Heart left ventricle (tissue), 16 donors: ENCODE data around the gene PDCD7. TPM values are rescaled to one million over a fixed set of nuclear protein-coding genes. Genes with fewer than 3 reads are reported as not detected.

Experiments
- ATAC-seq, 4 donors: fragments of 200-7000 bp; cut with Tn5 transposase; one replicate each; pipeline ENCODE4 v1.9.1; 2020 to 2022; ENCODE audit warnings: moderate library complexity in 4 of 4, mild to moderate bottlenecking in 3 of 4, moderate number of reproducible peaks in 1 of 4
- DNase-seq, 5 donors: peaks; one replicate each; pipeline ENCODE4 v3.0.0-alpha.2; 2020
- H3K27ac ChIP-seq, 12 donors: fragments of 200-600 bp; sonication (generic) in 4 of 12; one replicate each; pipeline versions ENCODE4 v1.5.0 to v1.8.0; 2016 to 2022; ENCODE audit warnings: mild to moderate bottlenecking in 2 of 12
- H3K27me3 ChIP-seq, 9 donors: fragments of 200-600 bp; sonication (generic) in 2 of 9; one replicate each; pipeline versions ENCODE4 v1.5.1 to v1.8.0; 2016 to 2022; ENCODE audit warnings: mild to moderate bottlenecking in 3 of 9
- H3K36me3 ChIP-seq, 9 donors: fragments of 200-600 bp; sonication (generic) in 2 of 9; one replicate each; pipeline versions ENCODE4 v1.5.0 to v1.8.0; 2018 to 2022; ENCODE audit warnings: mild to moderate bottlenecking in 2 of 9
- H3K4me1 ChIP-seq, 12 donors: fragments of 200-600 bp; sonication (generic) in 4 of 12; one replicate each; pipeline versions ENCODE4 v1.5.0 to v1.8.0; 2016 to 2022; ENCODE audit warnings: mild to moderate bottlenecking in 3 of 12
- H3K4me3 ChIP-seq, 12 donors: fragments of 200-600 bp; sonication (generic) in 4 of 12; one replicate each; pipeline versions ENCODE4 v1.5.0 to v1.8.0; 2017 to 2022; ENCODE audit warnings: mild to moderate bottlenecking in 9 of 12, moderate library complexity in 4 of 12
- H3K9me3 ChIP-seq, 12 donors: fragments of 200-600 bp; sonication (generic) in 4 of 12; one replicate each; pipeline versions ENCODE4 v1.5.0 to v1.8.0; 2016 to 2022; ENCODE audit warnings: mild to moderate bottlenecking in 1 of 12
- CTCF ChIP-seq, 12 donors: fragments of 200-600 bp; sonication (generic) in 4 of 12; IDR thresholded peaks; one replicate each; pipeline versions ENCODE4 v1.5.0 to v1.8.0; 2018 to 2022; ENCODE audit warnings: antibody characterized with exemption in 12 of 12, mild to moderate bottlenecking in 5 of 12
- POLR2A ChIP-seq, 2 donors: fragments of 450-650 bp; IDR thresholded peaks; one replicate each; pipeline ENCODE4 v1.6.1; 2017; ENCODE audit warnings: antibody characterized with exemption in 2 of 2, mild to moderate bottlenecking in 2 of 2, moderate library complexity in 2 of 2
- WGBS, 4 donors: extraction: QIAGEN DNeasy Blood & Tissue Kit in 2 of 4; methylation state at CpG; one replicate each; pipeline versions ENCODE4 v1.1.5 to v1.1.7; 2013 to 2018; 5-methylcytosine and 5-hydroxymethylcytosine counted together
- intact Hi-C, 10 donors: fragments of 100-400 bp; cut with DNase I; formaldehyde crosslinking; loops; one replicate each; pipeline versions ENCODE4 v1.11.1 to v1.14.2; 2022
- polyA plus RNA-seq, 2 donors: library from polyadenylated mRNA; stranded (reverse); fragments of 200-250 nt; gene quantifications; one replicate each; pipeline ENCODE4 v1.2.3, GENCODE V29; 2013
- total RNA-seq, 9 donors: library from RNA; depleted of rRNA in 2 of 9; stranded (reverse); fragments of >200 nt in 2 of 9; fragmentation: NEBNext Ultra II Directional in 3 of 9; extraction: Animal tissue kit (Norgen Biotek cat#: 25700) in 3 of 9; gene quantifications; one replicate each; pipeline versions ENCODE4 v1.1.0 to v1.2.4, GENCODE V29; 2016 to 2023
- donor health status: ischemic (EF 13 %, LVEDD 7.1; RV severe dilation, severe dysfunction).
- donor health status: healthy with polysubstance abuse.
- donor health status: DM: no; HTN: yes; CAD: no.
- donor health status: DM: no; HTN: no; CAD: no.
- donor health status: ischemic (EF 25% LVEDD 6.9; RV normal size, moderate dysfunction).
- donor health status: ischemic (EF 25% LVEDD 5.7; RV mildly dilated, moderate dysfunction).
- donor health status: healthy.
- donor health status: DM: yes; HTN: yes; CAD: no.
- donor health status: ischemic (EF 35%, LVEDD 5.7; RV mildly dilated, moderate dysfunction).
- donor health status: nonischemic (EF 11% LVEDD 7.7; RV severe dilation, severe dysfunction).
- donor health status: DM: yes; HTN: yes; CAD: no.
- donor health status: PGD.
- donor health status: ischemic (EF 29% LVEDD 5.4; RV normal size, mild dysfunction).
- donor health status: nonischemic (EF 23%, LVEDD 6.1; RV moderate dilation, normal function).

The PDCD7 gene
- total and polyA plus RNA-seq, 11 donors, result 9.5 to 21.9 (median 13.7) TPM

GRCh38 chr15:65177901-65178300 is 44.3 kb upstream of the PDCD7 start:
- Histone ChIP-seq H3K36me3 (peaks cover 0 to 84% (median 74%) of the 10 kb centered on the region in 9 donors), H3K9me3 (no peaks in the 10 kb centered on the region), H3K4me1 (peaks cover 0 to 21% (median 8%) of the 10 kb centered on the region in 12 donors), H3K27ac (no peak overlapping the region), H3K27me3 (no peaks in the 10 kb centered on the region), H3K4me3 (no peak overlapping the region)
- TF ChIP-seq POLR2A (IDR thresholded peaks at IDR 0.05) (no peak), CTCF (IDR thresholded peaks at IDR 0.05) (no peak)
- intact Hi-C loops, result no loop called here
- no peak for ATAC-seq
- 68 to 73% (median 73%) methylated on average over 1 of the region's 1 CpG for WGBS, 4 donors
- no peak for DNase-seq

- H3K4me3 ChIP-seq, result no peak overlapping the region
- intact Hi-C loops, result no loop called here
- H3K27ac ChIP-seq, result no peak overlapping the region
- TF ChIP-seq CTCF (IDR thresholded peaks at IDR 0.05) (no peak), POLR2A (IDR thresholded peaks at IDR 0.05) (no peak)
- DNase-seq (no peak), ATAC-seq (no peak)
- no peaks in the 10 kb centered on the region for H3K9me3 ChIP-seq
- H3K27me3 ChIP-seq, result no peaks in the 10 kb centered on the region
- peaks cover 0 to 98% (median 93%) of the 10 kb centered on the region in 9 donors for H3K36me3 ChIP-seq
- H3K4me1 ChIP-seq, result peaks cover 0 to 5% (median 0%) of the 10 kb centered on the region in 12 donors
Measured at GRCh38 chr15:65176056-65176455, 42.4 kb upstream of the PDCD7 start.

GRCh38 chr15:65175511-65175910 is 41.9 kb upstream of the PDCD7 start:
- no peaks in the 10 kb centered on the region for H3K9me3 ChIP-seq
- H3K4me1 ChIP-seq, result peaks cover 0 to 5% (median 0%) of the 10 kb centered on the region in 12 donors
- TF ChIP-seq POLR2A (IDR thresholded peaks at IDR 0.05), result no peak
- TF ChIP-seq CTCF (IDR thresholded peaks at IDR 0.05), result no peak
- intact Hi-C loops, result no loop called here
- peaks cover 0 to 98% (median 95%) of the 10 kb centered on the region in 9 donors for H3K36me3 ChIP-seq
- H3K27ac ChIP-seq, result no peak overlapping the region
- no peak overlapping the region for H3K4me3 ChIP-seq
- DNase-seq (no peak), ATAC-seq (no peak)
- no peaks in the 10 kb centered on the region for H3K27me3 ChIP-seq
- WGBS, 4 donors, result 87 to 92% (median 90%) methylated on average over 5 of the region's 5 CpGs

DNA sequence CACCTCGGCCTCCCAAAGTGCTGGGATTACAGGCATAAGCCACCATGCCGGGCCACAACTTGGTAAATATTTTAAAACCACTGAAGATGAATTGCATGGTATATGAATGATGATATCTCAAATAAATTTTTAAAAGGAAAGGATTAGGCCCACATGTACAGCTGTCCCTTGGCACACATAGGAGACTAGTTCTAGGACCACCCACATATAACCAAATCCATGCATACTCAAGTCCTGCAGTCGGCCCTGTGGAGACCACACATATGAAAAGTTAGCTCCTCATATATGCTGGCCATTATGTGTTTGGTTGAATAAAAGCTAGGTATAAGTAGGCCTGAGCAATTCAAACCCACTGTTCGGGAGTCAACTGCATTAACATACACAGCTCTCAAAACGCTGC is 40.9 kb upstream of the PDCD7 start:
- DNase-seq, result no peak

More for the DNA sequence above, 40.9 kb upstream of the PDCD7 start:
- Histone ChIP-seq H3K36me3 (peaks cover 0 to 100% (median 97%) of the 10 kb centered on the region in 9 donors), H3K4me1 (peaks cover 0 to 2% (median 0%) of the 10 kb centered on the region in 12 donors), H3K27me3 (no peaks in the 10 kb centered on the region), H3K27ac (no peak overlapping the region), H3K9me3 (no peaks in the 10 kb centered on the region), H3K4me3 (no peak overlapping the region)
- intact Hi-C loops, result no loop called here
- WGBS, 4 donors, result 91 to 94% (median 91%) methylated on average over 5 of the region's 5 CpGs
- no peak for ATAC-seq
- no peak for TF ChIP-seq POLR2A (IDR thresholded peaks at IDR 0.05)
- TF ChIP-seq CTCF (IDR thresholded peaks at IDR 0.05), result no peak
